ENCODE measurements around the gene AFF2. TPM values are rescaled to one million over a fixed set of nuclear protein-coding genes. Genes with fewer than 3 reads are reported as not detected.
A peak's percentile ranks its signal among the peaks of the same experiment; 100 is the strongest.

Gene AFF2
- total RNA-seq, 1 experiment from 2014 or later, result 0.02 TPM

- DNase-seq (ENCODE audit: low spot score), result no peak
Observed at GRCh38 chrX:148728901-148729300, 228.5 kb downstream of the AFF2 start.

GRCh38 chrX:148732743-148733142 is 232.3 kb downstream of the AFF2 start:
- no peak for DNase-seq (ENCODE audit: low spot score)

GRCh38 chrX:148741441-148741840 is 241.0 kb downstream of the AFF2 start:
- no peak for DNase-seq (ENCODE audit: low spot score)

GRCh38 chrX:148755111-148755510 is 254.7 kb downstream of the AFF2 start:
- DNase-seq (ENCODE audit: low spot score), result no peak

- no peak for DNase-seq (ENCODE audit: low spot score)
Observed at GRCh38 chrX:148763896-148764295, 263.5 kb downstream of the AFF2 start.

GRCh38 chrX:148768296-148768695 is 267.9 kb downstream of the AFF2 start:
- DNase-seq (ENCODE audit: low spot score), result no peak

- DNase-seq (ENCODE audit: low spot score), result peak; percentile 19
Observed at GRCh38 chrX:148771440-148771839, 271.0 kb downstream of the AFF2 start.

- DNase-seq (ENCODE audit: low spot score), result peak; percentile 20
Observed at GRCh38 chrX:148774276-148774675, 273.9 kb downstream of the AFF2 start.

- no peak for DNase-seq (ENCODE audit: low spot score)
Observed at GRCh38 chrX:148784137-148784536, 283.7 kb downstream of the AFF2 start.

GRCh38 chrX:148784856-148785255 is 284.4 kb downstream of the AFF2 start:
- no peak for DNase-seq (ENCODE audit: low spot score)

- DNase-seq (ENCODE audit: low spot score), result no peak
Observed at GRCh38 chrX:148785256-148785655, 284.8 kb downstream of the AFF2 start.

GRCh38 chrX:148788449-148788848 is 288.0 kb downstream of the AFF2 start:
- DNase-seq (ENCODE audit: low spot score), result no peak

GRCh38 chrX:148794350-148794749 is 293.9 kb downstream of the AFF2 start:
- no peak for DNase-seq (ENCODE audit: low spot score)

GRCh38 chrX:148804579-148805355 is 304.4 kb downstream of the AFF2 start:
- DNase-seq (ENCODE audit: low spot score), result no peak

GRCh38 chrX:148806145-148806870 is 305.9 kb downstream of the AFF2 start:
- no peak for DNase-seq (ENCODE audit: low spot score)

GRCh38 chrX:148808833-148809232 is 308.4 kb downstream of the AFF2 start:
- no peak for DNase-seq (ENCODE audit: low spot score)

GRCh38 chrX:148811236-148811635 is 310.8 kb downstream of the AFF2 start:
- peak; percentile 72 for DNase-seq (ENCODE audit: low spot score)

GRCh38 chrX:148813422-148813821 is 313.0 kb downstream of the AFF2 start:
- DNase-seq (ENCODE audit: low spot score), result no peak

GRCh38 chrX:148813967-148814366 is 313.6 kb downstream of the AFF2 start:
- no peak for DNase-seq (ENCODE audit: low spot score)

- no peak for DNase-seq (ENCODE audit: low spot score)
Observed at GRCh38 chrX:148815218-148815961, 315.0 kb downstream of the AFF2 start.

- DNase-seq (ENCODE audit: low spot score), result no peak
Observed at GRCh38 chrX:148823986-148824385, 323.6 kb downstream of the AFF2 start.

GRCh38 chrX:148825696-148826095 is 325.3 kb downstream of the AFF2 start:
- DNase-seq (ENCODE audit: low spot score), result no peak

- no peak for DNase-seq (ENCODE audit: low spot score)
Observed at GRCh38 chrX:148836741-148837140, 336.3 kb downstream of the AFF2 start.
